Dermis microvascular lymphatic vessel endothelial cell (primary cell): ENCODE results near the gene ANKRD44. TPM values are rescaled to one million over a fixed set of nuclear protein-coding genes. Genes with fewer than 3 reads are reported as not detected.
"Not testable (repeated sequence)": the region's sequence is repeated elsewhere in the genome, so short reads cannot be mapped to it uniquely, and the experiment has no call there.

Experiments used
- DNase-seq, 2 donors: peaks; one replicate each; pipeline versions ENCODE4 v3.0.0 to v3.0.0-alpha.2; 2010; ENCODE audit warnings: low read depth in 2 of 2
- total RNA-seq: library from RNA; depleted of rRNA; stranded (reverse); fragments of >200 nt; gene quantifications from 2 replicates; pipeline ENCODE4 v1.2.1, GENCODE V29; 2014

ANKRD44 gene
- total RNA-seq, 1 donor from 2014 or later, result 3.6 TPM

DNA sequence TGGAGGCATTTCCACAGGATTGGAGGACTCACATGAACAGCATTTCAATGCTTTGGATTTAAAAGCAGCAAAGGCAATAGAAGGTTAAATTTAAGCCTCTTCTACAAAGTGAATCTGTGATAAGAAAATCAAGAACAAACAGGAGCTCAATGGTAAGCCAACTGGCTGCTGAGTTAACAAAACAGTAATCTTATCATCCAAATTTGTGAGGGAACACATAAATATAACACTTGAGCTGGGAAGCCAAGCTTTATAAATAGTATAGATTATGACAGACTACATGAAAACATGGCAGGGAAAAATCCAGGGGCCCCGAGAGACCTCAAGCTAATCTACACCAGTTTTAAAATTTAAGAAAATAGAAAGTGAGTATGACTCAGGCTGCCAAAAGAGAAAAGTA is 275.6 kb downstream of the ANKRD44 start:
- no peak for DNase-seq

GRCh38 chr2:197034292-197034691 is 276.3 kb downstream of the ANKRD44 start:
- DNase-seq, result no peak

DNA sequence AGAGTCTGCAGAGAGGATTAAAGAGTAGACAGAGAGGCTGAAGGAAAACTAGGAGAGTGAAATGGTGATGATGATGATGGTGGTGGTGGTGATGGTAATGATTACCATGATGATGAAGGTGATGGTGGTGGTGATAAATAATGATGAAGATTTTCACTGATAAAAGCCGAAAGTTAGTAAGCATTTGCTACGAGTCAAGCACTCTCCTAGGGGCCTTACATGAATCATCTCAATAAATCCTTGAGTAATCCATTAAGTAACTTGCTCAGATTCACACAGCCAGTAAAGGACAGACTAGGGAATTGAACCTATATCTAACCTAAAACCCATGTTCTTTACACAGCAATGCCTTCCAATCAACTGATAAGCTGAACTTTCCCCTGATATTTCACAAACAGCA is 277.4 kb downstream of the ANKRD44 start:
- no peak for DNase-seq

DNA sequence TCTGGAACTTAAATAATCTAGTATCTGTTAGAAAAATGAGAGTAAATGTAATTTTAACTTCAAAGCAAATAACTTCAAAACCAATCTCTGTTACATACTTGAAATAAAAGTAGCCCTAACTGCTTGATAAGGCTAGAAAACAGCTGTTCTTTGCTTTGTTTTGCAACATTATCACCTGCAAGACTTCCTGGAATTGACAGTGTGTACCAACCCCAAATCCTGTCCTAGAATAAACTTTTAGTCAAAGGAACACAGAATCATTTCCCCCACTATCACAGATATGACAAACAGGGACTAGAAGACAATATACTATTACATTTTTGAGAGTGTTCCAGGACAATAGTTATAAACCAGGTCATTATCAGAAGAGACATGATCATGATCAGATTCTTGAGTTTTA is 278.8 kb downstream of the ANKRD44 start:
- peak in 1 of 2 donors; percentile 32 for DNase-seq

DNA sequence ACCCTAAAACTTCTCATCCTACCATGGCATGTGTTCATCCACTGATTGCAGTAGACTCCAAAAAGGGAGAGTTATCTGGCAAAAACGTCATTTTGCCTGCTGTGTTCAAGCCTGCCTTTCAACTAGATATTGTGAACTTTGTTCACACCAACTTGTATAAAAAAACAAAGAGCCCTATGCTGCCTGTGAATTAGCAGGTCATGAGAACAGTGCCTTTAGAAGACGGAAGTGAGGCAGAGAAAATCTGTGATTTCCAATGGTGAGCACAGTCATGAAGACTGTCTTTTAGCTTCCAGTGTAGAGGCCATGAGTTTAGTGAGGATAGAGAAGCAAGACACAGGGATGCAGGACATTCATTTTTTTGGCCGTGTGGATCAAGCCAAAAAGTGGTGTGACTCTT is 280.5 kb downstream of the ANKRD44 start:
- no peak for DNase-seq

GRCh38 chr2:197028633-197029032 is 281.9 kb downstream of the ANKRD44 start:
- no peak for DNase-seq

DNA sequence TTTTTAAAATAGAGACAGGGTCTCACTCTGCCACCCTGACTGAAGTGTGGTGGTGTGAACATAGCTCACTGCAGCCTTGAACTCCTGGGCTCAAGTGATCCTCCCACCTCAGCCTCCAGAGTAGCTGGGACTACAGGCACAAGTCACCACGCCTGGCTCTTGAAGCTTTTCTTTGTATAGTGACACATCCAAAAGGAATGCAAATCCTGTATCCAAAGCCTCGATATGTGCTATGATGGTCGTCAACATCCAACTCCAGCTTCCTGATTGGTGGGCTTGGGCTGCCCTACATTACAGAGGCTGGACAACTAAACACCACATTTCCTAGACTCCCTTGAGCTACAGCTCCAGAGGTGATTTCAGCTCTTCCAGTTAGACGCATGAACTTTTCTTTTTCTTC is 282.4 kb downstream of the ANKRD44 start:
- DNase-seq, result peak in 1 of 2 donors; percentile 68

GRCh38 chr2:197024206-197024605 is 286.4 kb downstream of the ANKRD44 start:
- DNase-seq, result no peak

DNA sequence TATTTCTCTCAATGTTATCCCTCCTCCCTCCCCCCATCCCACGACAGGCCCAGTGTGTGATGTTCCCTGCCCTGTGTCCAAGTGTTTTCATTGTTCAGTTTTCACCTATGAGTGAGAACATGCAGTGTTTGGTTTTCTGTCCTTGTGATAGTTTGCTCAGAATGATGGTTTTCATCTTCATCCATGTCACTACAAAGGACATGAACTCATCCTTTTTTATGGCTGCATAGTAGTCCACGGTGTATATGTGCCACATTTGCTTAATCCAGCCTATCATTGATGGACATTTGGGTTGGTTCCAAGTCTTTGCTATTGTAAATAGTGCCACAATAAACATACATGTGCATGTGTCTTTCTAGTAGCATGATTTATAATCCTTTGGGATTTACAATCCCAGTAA is 289.7 kb downstream of the ANKRD44 start:
- not testable (repeated sequence) for DNase-seq

DNA sequence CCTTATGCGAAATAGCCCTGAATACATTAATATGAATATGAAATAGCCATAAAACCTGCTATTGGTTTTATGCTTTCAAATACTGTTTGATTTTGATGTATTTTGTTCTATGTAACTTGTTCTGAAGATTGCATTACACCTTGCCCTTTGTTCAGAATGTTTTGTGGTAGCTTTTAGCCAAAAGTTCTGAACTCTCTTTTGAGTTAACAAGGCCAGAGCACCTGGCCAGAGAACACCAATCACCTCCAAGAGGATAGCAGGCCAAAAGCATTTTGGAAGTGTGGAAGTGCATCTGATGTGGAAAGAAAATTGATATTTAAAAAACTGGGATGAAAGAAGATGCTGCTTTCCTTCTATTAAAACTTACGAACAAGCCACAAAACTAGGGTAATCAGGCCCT is 297.5 kb downstream of the ANKRD44 start:
- no peak for DNase-seq

- peak; percentile 40 to 70 for DNase-seq
These were observed 298.6 kb downstream of the ANKRD44 start for GRCh38 chr2:197011801-197012641.

- DNase-seq, result no peak
These were observed 299.6 kb downstream of the ANKRD44 start for GRCh38 chr2:197011021-197011417.

GRCh38 chr2:197010200-197011020 is 300.2 kb downstream of the ANKRD44 start:
- DNase-seq, result no peak

GRCh38 chr2:197008741-197009341 is 301.7 kb downstream of the ANKRD44 start:
- DNase-seq, result not testable (repeated sequence)

GRCh38 chr2:197007716-197008628 is 302.6 kb downstream of the ANKRD44 start:
- DNase-seq, result peak in 1 of 2 donors; percentile 8

DNA sequence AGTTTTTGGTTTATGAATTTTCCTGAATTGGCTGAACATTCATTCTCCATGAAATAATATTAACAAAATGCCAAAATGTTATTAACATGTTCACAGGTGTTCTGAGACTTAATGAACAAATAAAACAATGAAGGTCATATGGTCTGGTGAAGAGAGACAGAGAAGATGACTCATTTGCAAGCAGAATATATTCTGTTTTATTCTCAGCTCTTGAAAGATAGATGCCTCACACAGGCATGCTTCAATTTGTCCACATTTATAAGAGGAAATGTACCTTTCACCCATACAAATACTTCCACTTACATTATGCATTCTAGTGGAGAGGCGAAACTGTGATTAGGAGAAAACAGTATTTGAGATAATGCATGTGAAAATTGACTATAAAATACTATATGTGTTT is 308.7 kb downstream of the ANKRD44 start:
- peak in 1 of 2 donors; percentile 50 for DNase-seq

- DNase-seq, result no peak
These were observed 314.7 kb downstream of the ANKRD44 start for GRCh38 chr2:196995757-196996314.

DNA sequence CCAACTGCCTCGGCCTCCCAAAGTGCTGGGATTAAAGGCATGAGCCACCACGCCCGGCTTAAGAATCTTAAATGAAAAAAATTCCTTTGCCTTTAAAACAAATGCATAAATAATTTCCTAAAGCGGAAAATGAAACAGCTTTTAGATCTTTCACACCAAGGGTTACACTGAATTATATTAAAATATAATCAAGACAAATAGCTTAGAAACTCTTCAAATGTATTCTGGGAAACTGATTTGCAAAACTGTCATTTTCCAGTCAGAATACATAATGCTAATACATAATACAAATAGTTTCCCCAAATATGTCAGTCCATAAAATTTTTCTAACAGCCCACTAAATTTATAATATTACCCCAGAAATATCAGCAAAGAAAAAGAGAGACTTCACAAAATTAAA is 315.8 kb downstream of the ANKRD44 start:
- no peak for DNase-seq

- no peak for DNase-seq
These were observed 317.0 kb downstream of the ANKRD44 start for GRCh38 chr2:196993617-196994016.

DNA sequence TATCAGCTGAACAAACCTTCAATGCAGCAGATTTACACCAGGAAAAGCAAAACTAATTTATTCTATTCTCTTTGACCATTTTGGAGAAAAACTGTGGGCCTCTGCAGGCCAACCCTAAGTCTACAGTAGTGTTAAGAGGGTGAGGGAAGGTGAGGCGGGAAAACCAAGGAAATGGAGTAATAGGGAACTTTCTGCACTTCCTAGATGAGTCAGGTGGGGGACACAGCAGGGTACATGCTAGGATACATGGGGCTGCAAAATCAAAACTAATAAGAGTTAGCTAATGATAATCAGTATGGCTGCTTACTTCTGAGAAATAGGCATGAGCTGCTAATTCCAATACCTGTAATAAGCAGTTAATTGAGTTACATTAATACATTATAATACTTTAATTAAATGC is 318.1 kb downstream of the ANKRD44 start:
- no peak for DNase-seq
